Mesothelial cell of epicardium (in vitro differentiated cells): ENCODE measurements around the gene SPACA9. TPM values are rescaled to one million over a fixed set of nuclear protein-coding genes. Genes with fewer than 3 reads are reported as not detected.

Experiments
- DNase-seq, 2 experiments: peaks; one replicate each; pipeline ENCODE4 v3.0.0; 2021; ENCODE audit warnings: low spot score in 2 of 2; ENCODE audit not compliant: unreplicated experiment in 2 of 2
- H3K27ac Mint-ChIP-seq: 2 replicates; pipeline ENCODE4 v1.8.0; 2021; ENCODE audit warnings: mixed read lengths
- H3K27me3 Mint-ChIP-seq: 2 replicates; pipeline ENCODE4 v1.8.0; 2021; ENCODE audit warnings: low read depth, mixed read lengths
- H3K36me3 Mint-ChIP-seq: 2 replicates; pipeline ENCODE4 v1.8.0; 2021; ENCODE audit warnings: mixed read lengths
- H3K4me1 Mint-ChIP-seq: 2 replicates; pipeline ENCODE4 v1.8.0; 2021; ENCODE audit warnings: mixed read lengths
- H3K4me3 Mint-ChIP-seq: 2 replicates; pipeline ENCODE4 v1.8.0; 2021; ENCODE audit warnings: mild to moderate bottlenecking, moderate library complexity, mixed read lengths
- H3K9me3 Mint-ChIP-seq: 2 replicates; pipeline ENCODE4 v1.8.0; 2021; ENCODE audit warnings: mixed read lengths
- CTCF ChIP-seq: fragments of 200-600 bp; sonication (generic); IDR thresholded peaks from one replicate; pipeline ENCODE4 v1.5.0; 2021; ENCODE audit warnings: antibody characterized with exemption; ENCODE audit not compliant: unreplicated experiment
- total RNA-seq: library from RNA; stranded (reverse); gene quantifications from 3 replicates; pipeline ENCODE4 v1.2.1, GENCODE V29; 2021

Gene SPACA9
- total RNA-seq, 1 donor from 2014 or later = 5.7 TPM

- H3K4me3 Mint-ChIP-seq = no peak overlapping the region
- H3K9me3 Mint-ChIP-seq = no peaks in the 10 kb centered on the region
- peaks cover 5% of the 10 kb centered on the region for H3K4me1 Mint-ChIP-seq
- no peaks in the 10 kb centered on the region for H3K36me3 Mint-ChIP-seq
- no peak for DNase-seq
- TF ChIP-seq CTCF = no peak
- H3K27me3 Mint-ChIP-seq = no peaks in the 10 kb centered on the region
- H3K27ac Mint-ChIP-seq = no peak overlapping the region
These were observed 29.5 kb upstream of the SPACA9 start for GRCh38 chr9:132849185-132849706.

- H3K27ac Mint-ChIP-seq = no peak overlapping the region
- no peaks in the 10 kb centered on the region for H3K36me3 Mint-ChIP-seq
- no peak for TF ChIP-seq CTCF
- no peaks in the 10 kb centered on the region for H3K27me3 Mint-ChIP-seq
- H3K4me3 Mint-ChIP-seq = no peak overlapping the region
- DNase-seq = no peak
- H3K4me1 Mint-ChIP-seq = peaks cover under 1% of the 10 kb centered on the region
- no peaks in the 10 kb centered on the region for H3K9me3 Mint-ChIP-seq
These were observed 25.2 kb upstream of the SPACA9 start for GRCh38 chr9:132853482-132853881.

- no peak for DNase-seq
- Mint-ChIP-seq H3K27me3 (no peaks in the 10 kb centered on the region), H3K9me3 (no peaks in the 10 kb centered on the region), H3K27ac (no peak overlapping the region), H3K36me3 (no peaks in the 10 kb centered on the region), H3K4me3 (no peak overlapping the region), H3K4me1 (peaks cover 4% of the 10 kb centered on the region)
- TF ChIP-seq CTCF = no peak
These were observed 23.9 kb upstream of the SPACA9 start for GRCh38 chr9:132854832-132855231.

- no peak for DNase-seq
- H3K27ac Mint-ChIP-seq = no peak overlapping the region
- H3K4me3 Mint-ChIP-seq = no peak overlapping the region
- TF ChIP-seq CTCF = no peak
- peaks cover 6% of the 10 kb centered on the region for H3K4me1 Mint-ChIP-seq
- H3K27me3 Mint-ChIP-seq = no peaks in the 10 kb centered on the region
- no peaks in the 10 kb centered on the region for H3K36me3 Mint-ChIP-seq
- no peaks in the 10 kb centered on the region for H3K9me3 Mint-ChIP-seq
These were observed 22.8 kb upstream of the SPACA9 start for GRCh38 chr9:132855904-132856303.

- DNase-seq = no peak
- no peaks in the 10 kb centered on the region for H3K9me3 Mint-ChIP-seq
- no peak overlapping the region for H3K4me3 Mint-ChIP-seq
- TF ChIP-seq CTCF = no peak
- H3K27ac Mint-ChIP-seq = peak overlapping the region; percentile 39
- H3K4me1 Mint-ChIP-seq = peaks cover 16% of the 10 kb centered on the region
- no peaks in the 10 kb centered on the region for H3K27me3 Mint-ChIP-seq
- no peaks in the 10 kb centered on the region for H3K36me3 Mint-ChIP-seq
These were observed 21.7 kb upstream of the SPACA9 start for GRCh38 chr9:132857031-132857430.
